Cardiac muscle cell (in vitro differentiated cells and primary cell): ENCODE measurements around the gene ELL. TPM values are rescaled to one million over a fixed set of nuclear protein-coding genes. Genes with fewer than 3 reads are reported as not detected.
A peak's percentile ranks its signal among the peaks of the same experiment; 100 is the strongest.

Experiments
- DNase-seq, 2 donors: peaks; one replicate each; pipeline versions ENCODE4 v3.0.0 to v3.0.0-alpha.2; 2010 to 2017; ENCODE audit warnings: low read depth in 1 of 2, low spot score in 1 of 2
- H3K27ac ChIP-seq: fragments of 200-600 bp; sonication (generic); 2 replicates; pipeline ENCODE4 v1.5.1; 2016
- H3K27me3 ChIP-seq: fragments of 200-600 bp; sonication (generic); 2 replicates; pipeline ENCODE4 v1.6.0; 2016; ENCODE audit warnings: control low read depth
- H3K36me3 ChIP-seq: fragments of 200-600 bp; sonication (generic); 2 replicates; pipeline ENCODE4 v1.5.1; 2016; ENCODE audit warnings: control low read depth
- H3K4me1 ChIP-seq: fragments of 200-600 bp; sonication (generic); 2 replicates; pipeline ENCODE4 v1.8.1; 2017; ENCODE audit warnings: low read depth, mild to moderate bottlenecking, mixed run types
- H3K4me3 ChIP-seq: fragments of 200-600 bp; sonication (generic); 2 replicates; pipeline ENCODE4 v1.5.1; 2016; ENCODE audit warnings: mild to moderate bottlenecking
- H3K9me3 ChIP-seq: fragments of 200-600 bp; sonication (generic); 2 replicates; pipeline ENCODE4 v1.5.1; 2017; ENCODE audit warnings: low read depth, mild to moderate bottlenecking, control low read depth
- CTCF ChIP-seq: IDR thresholded peaks from 2 replicates; pipeline ENCODE4 v1.5.1; 2012; ENCODE audit warnings: low read depth, mild to moderate bottlenecking, low read length
- polyA plus RNA-seq: library from polyadenylated mRNA; unstranded; fragments of >200 nt; fragmentation: Nextera tagmentation; extraction: Ambion mirVana; gene quantifications from 2 replicates; pipeline ENCODE4 v1.2.1, GENCODE V29; 2016
- total RNA-seq: library from RNA; depleted of rRNA; stranded (reverse); fragments of >200 nt; gene quantifications from 2 replicates; pipeline ENCODE4 v1.2.3, GENCODE V29; 2016

Gene ELL
- total and polyA plus RNA-seq, 2 experiments from 2014 or later = 14.8 to 20.7 TPM

DNA sequence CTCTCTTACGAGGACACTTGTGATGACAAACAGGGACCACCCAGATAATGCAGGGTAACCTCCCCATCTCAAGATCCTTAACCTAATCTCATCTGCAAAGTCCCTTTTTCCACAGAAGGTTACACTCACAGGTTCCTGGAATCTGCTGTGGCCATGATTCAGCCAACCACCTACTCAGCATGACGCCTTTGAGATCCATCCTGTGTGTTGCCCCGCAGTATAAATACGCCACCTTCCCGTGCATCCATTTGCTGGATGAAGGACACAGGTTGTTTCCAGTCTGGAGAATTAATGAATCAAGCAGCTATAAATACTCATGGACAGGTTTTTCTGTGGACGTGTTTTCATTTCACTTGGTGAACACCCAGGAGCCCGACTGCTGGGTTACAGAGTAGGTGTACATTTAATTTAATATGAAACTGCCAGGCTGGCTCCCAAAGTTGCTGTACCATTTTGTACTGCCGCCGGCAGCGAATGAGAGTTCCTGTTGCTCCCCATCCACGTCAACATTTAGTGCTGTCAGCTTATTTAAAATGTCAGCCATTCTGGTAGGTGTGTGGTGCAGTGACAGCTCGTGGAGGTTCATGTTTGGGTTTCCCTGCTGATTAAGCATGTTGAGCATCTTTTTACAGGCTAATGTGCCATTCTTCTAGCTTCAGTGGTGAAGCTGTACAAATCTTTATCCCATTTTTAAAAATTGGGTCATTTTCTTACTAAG, 40.2 kb downstream of the ELL start:
- no peaks in the 10 kb centered on the region for H3K36me3 ChIP-seq
- no peaks in the 10 kb centered on the region for H3K9me3 ChIP-seq
- no peak overlapping the region for H3K27ac ChIP-seq
- H3K27me3 ChIP-seq = no peaks in the 10 kb centered on the region
- no peak overlapping the region for H3K4me3 ChIP-seq
- no peak for DNase-seq
- peaks cover 14% of the 10 kb centered on the region for H3K4me1 ChIP-seq
- no peak for TF ChIP-seq CTCF

GRCh38 chr19:18480006-18480691, 41.7 kb downstream of the ELL start:
- no peaks in the 10 kb centered on the region for H3K27me3 ChIP-seq
- no peak overlapping the region for H3K4me3 ChIP-seq
- no peaks in the 10 kb centered on the region for H3K36me3 ChIP-seq
- peak in 1 of 2 donors; percentile 80 for DNase-seq
- TF ChIP-seq CTCF = no peak
- no peaks in the 10 kb centered on the region for H3K9me3 ChIP-seq
- H3K4me1 ChIP-seq = peaks cover 7% of the 10 kb centered on the region
- H3K27ac ChIP-seq = peak overlapping the region; percentile 65

GRCh38 chr19:18478545-18479311, 43.1 kb downstream of the ELL start:
- TF ChIP-seq CTCF = no peak
- Histone ChIP-seq H3K27ac (no peak overlapping the region), H3K27me3 (no peaks in the 10 kb centered on the region), H3K9me3 (no peaks in the 10 kb centered on the region), H3K36me3 (no peaks in the 10 kb centered on the region), H3K4me1 (peaks cover 7% of the 10 kb centered on the region), H3K4me3 (no peak overlapping the region)
- peak in 1 of 2 donors; percentile 92 for DNase-seq

- no peaks in the 10 kb centered on the region for H3K36me3 ChIP-seq
- H3K27ac ChIP-seq = no peak overlapping the region
- no peaks in the 10 kb centered on the region for H3K9me3 ChIP-seq
- H3K4me3 ChIP-seq = no peak overlapping the region
- H3K4me1 ChIP-seq = peaks cover 7% of the 10 kb centered on the region
- H3K27me3 ChIP-seq = no peaks in the 10 kb centered on the region
- no peak for DNase-seq
- no peak for TF ChIP-seq CTCF
Observed at GRCh38 chr19:18477974-18478373, 43.9 kb downstream of the ELL start.

GRCh38 chr19:18477042-18477779, 44.7 kb downstream of the ELL start:
- no peaks in the 10 kb centered on the region for H3K36me3 ChIP-seq
- H3K27ac ChIP-seq = no peak overlapping the region
- H3K9me3 ChIP-seq = no peaks in the 10 kb centered on the region
- no peaks in the 10 kb centered on the region for H3K27me3 ChIP-seq
- H3K4me1 ChIP-seq = peaks cover 7% of the 10 kb centered on the region
- DNase-seq = no peak
- H3K4me3 ChIP-seq = no peak overlapping the region
- TF ChIP-seq CTCF = no peak
